Endothelial cell of umbilical vein (primary cell): ENCODE results near the gene SLC25A18. TPM values are rescaled to one million over a fixed set of nuclear protein-coding genes. Genes with fewer than 3 reads are reported as not detected.

Source experiments
- BruUV-seq: library from RNA; stranded (reverse); fragments of 400-500 nt; replicated peaks from 2 replicates; lab custom pipeline; 2021; lab: Mats Ljungman, UMichigan
- CTCF ChIA-PET: fragments of 300-600, 350-600 bp; sonication (Branson Sonifier 250); formaldehyde crosslinking; loops from one replicate; lab custom pipeline; 2021; ENCODE audit warnings: antibody characterized with exemption, inconsistent platforms; lab: Charles Lee
- POLR2A ChIA-PET: fragments of 300-600, 350-600 bp; sonication (Branson Sonifier 250); formaldehyde crosslinking; loops from one replicate; lab custom pipeline; 2021; ENCODE audit warnings: antibody characterized with exemption, inconsistent platforms; lab: Charles Lee
- DNase-seq: peaks from one replicate; pipeline ENCODE4 v3.0.0-alpha.2; 2011; ENCODE audit warnings: low read depth, low spot score
- FAIRE-seq: peaks from 2 replicates; lab custom pipeline; 2011; peaks lifted over from hg19 to GRCh38; lab: Jason Lieb, UNC
- H2AFZ ChIP-seq: 2 replicates; pipeline ENCODE4 v1.6.0; 2012; ENCODE audit warnings: low read depth, low read length, control low read depth, inconsistent platforms
- H3K27ac ChIP-seq: 2 replicates; pipeline ENCODE4 v1.5.1; 2011; ENCODE audit warnings: low read depth, mild to moderate bottlenecking, control low read depth, low read length, moderate library complexity; ENCODE audit not compliant: insufficient read depth
- H3K27me3 ChIP-seq, 2 experiments: 2 replicates each; pipeline versions ENCODE4 v1.6.0 to v1.6.1; 2011; ENCODE audit warnings: low read length in 2 of 2, mixed read lengths in 1 of 2; ENCODE audit not compliant: control insufficient read depth in 2 of 2, insufficient read depth in 2 of 2
- H3K36me3 ChIP-seq, 2 experiments: 2 replicates in 1 of 2; 3 replicates in 1 of 2; pipeline ENCODE4 v1.5.1; 2011; ENCODE audit warnings: low read length in 2 of 2, mild to moderate bottlenecking in 1 of 2, moderate library complexity in 1 of 2; ENCODE audit not compliant: control insufficient read depth in 2 of 2, insufficient read depth in 2 of 2; ENCODE audit errors: extremely low read depth in 1 of 2
- H3K4me1 ChIP-seq: 3 replicates; pipeline ENCODE4 v1.5.1; 2011; ENCODE audit warnings: mild to moderate bottlenecking, low read length; ENCODE audit not compliant: control insufficient read depth, insufficient read depth; ENCODE audit errors: extremely low read depth
- H3K4me2 ChIP-seq: 2 replicates; pipeline ENCODE4 v1.6.1; 2011; ENCODE audit warnings: low read length, control low read depth, mixed read lengths; ENCODE audit not compliant: insufficient read depth
- H3K4me3 ChIP-seq, 3 experiments: fragments of 200-600 bp in 1 of 3; sonication (generic), shearing (Covaris generic) in 1 of 3; replicated peaks in 1 of 3; 2 replicates each; pipeline ENCODE4 v1.5.1; 2011 to 2016; ENCODE audit warnings: control low read depth in 3 of 3, low read length in 3 of 3, mild to moderate bottlenecking in 2 of 3, inconsistent platforms in 1 of 3, low read depth in 1 of 3, moderate library complexity in 1 of 3; ENCODE audit not compliant: insufficient read depth in 1 of 3
- H3K79me2 ChIP-seq: 2 replicates; pipeline ENCODE4 v1.6.0; 2012; ENCODE audit warnings: low read length, inconsistent platforms; ENCODE audit not compliant: control insufficient read depth, insufficient read depth
- H3K9ac ChIP-seq: replicated peaks from 2 replicates; pipeline ENCODE3; 2011; ENCODE audit warnings: low read length, control low read depth; ENCODE audit not compliant: insufficient read depth; ENCODE audit errors: extremely low read depth
- H3K9me1 ChIP-seq: replicated peaks from 3 replicates; pipeline ENCODE4 v1.6.0; 2011; ENCODE audit warnings: mild to moderate bottlenecking, low read length; ENCODE audit not compliant: control insufficient read depth, insufficient read depth; ENCODE audit errors: extremely low read depth
- H3K9me3 ChIP-seq: replicated peaks from 2 replicates; pipeline ENCODE4 v1.5.1; 2012; ENCODE audit warnings: low read length, inconsistent platforms; ENCODE audit not compliant: control insufficient read depth, insufficient read depth
- H4K20me1 ChIP-seq: replicated peaks from 2 replicates; pipeline ENCODE3; 2011; ENCODE audit warnings: mild to moderate bottlenecking, low read length; ENCODE audit not compliant: control insufficient read depth, insufficient read depth; ENCODE audit errors: extremely low read depth
- CTCF ChIP-seq, 2 donors: IDR thresholded peaks; 1 replicate in 1 of 2; 2 replicates in 1 of 2; pipeline ENCODE4 v1.5.1; 2011; ENCODE audit warnings: low read length in 2 of 2, mild to moderate bottlenecking in 2 of 2, moderate library complexity in 2 of 2, control low read depth in 1 of 2, inconsistent platforms in 1 of 2, low read depth in 1 of 2; ENCODE audit not compliant: insufficient read depth in 1 of 2; ENCODE audit errors: extremely low read depth in 1 of 2
- FOS ChIP-seq: IDR thresholded peaks from 2 replicates; pipeline ENCODE4 v1.6.1; 2011; ENCODE audit warnings: mild to moderate bottlenecking, low read length, moderate library complexity, borderline replicate concordance; ENCODE audit not compliant: insufficient read depth
- JUN ChIP-seq: IDR thresholded peaks from 2 replicates; pipeline ENCODE4 v1.6.1; 2011; ENCODE audit warnings: borderline replicate concordance, low read depth; ENCODE audit not compliant: insufficient read length, insufficient read depth
- MYC ChIP-seq: IDR thresholded peaks from one replicate; pipeline ENCODE4 v1.6.1; 2011; ENCODE audit warnings: mild to moderate bottlenecking, low read depth, low read length
- POLR2A ChIP-seq: IDR thresholded peaks from 2 replicates; pipeline ENCODE4 v1.6.1; 2012; ENCODE audit warnings: low read depth, mild to moderate bottlenecking, control low read depth, low read length
- POLR2AphosphoS5 ChIP-seq: IDR thresholded peaks from 2 replicates; pipeline ENCODE4 v1.6.1; 2012; ENCODE audit warnings: low read depth, mild to moderate bottlenecking, control low read depth, low read length, moderate library complexity; ENCODE audit not compliant: insufficient read depth
- dilution Hi-C: fragments of 300-500 bp; cut with MboI; formaldehyde crosslinking; loops from one replicate; pipeline ENCODE4 v1.15.0; 2019; ENCODE audit warnings: low sequenced_read_pairs; ENCODE audit not compliant: extremely low pct_ligation_motif_present
- intact Hi-C: fragments of 100-400 bp; cut with micrococcal nuclease; formaldehyde crosslinking; loops from one replicate; pipeline ENCODE4 v1.10.0; 2022
- polyA plus RNA-seq, 4 experiments: library from polyadenylated mRNA; depleted of rRNA in 3 of 4; stranded (reverse) in 3 of 4; unstranded in 1 of 4; fragments of >200 nt; gene quantifications; 2 replicates each; pipeline versions ENCODE4 v1.2.1 to v1.2.3, GENCODE V29; 2011 to 2012; ENCODE audit warnings: missing spikeins in 1 of 4
- total RNA-seq: library from RNA; stranded (reverse); gene quantifications from 2 replicates; pipeline ENCODE4 v1.2.3, GENCODE V29; 2021
- TF ChIP-seq, protein P1 (sequence below): IDR thresholded peaks from 2 replicates; pipeline ENCODE4 v1.6.1; 2011; ENCODE audit not compliant: insufficient read depth, insufficient read length

SLC25A18 gene
- total and polyA plus RNA-seq, 2 donors (not counting 3 experiments of a cell fraction or from before 2014, with no cell fraction given) = not detected

GRCh38 chr22:17581631-17582030, 18.3 kb downstream of the SLC25A18 start:
- POLR2A ChIA-PET = no interaction called here
- dilution Hi-C loops = no loop called here

DNA sequence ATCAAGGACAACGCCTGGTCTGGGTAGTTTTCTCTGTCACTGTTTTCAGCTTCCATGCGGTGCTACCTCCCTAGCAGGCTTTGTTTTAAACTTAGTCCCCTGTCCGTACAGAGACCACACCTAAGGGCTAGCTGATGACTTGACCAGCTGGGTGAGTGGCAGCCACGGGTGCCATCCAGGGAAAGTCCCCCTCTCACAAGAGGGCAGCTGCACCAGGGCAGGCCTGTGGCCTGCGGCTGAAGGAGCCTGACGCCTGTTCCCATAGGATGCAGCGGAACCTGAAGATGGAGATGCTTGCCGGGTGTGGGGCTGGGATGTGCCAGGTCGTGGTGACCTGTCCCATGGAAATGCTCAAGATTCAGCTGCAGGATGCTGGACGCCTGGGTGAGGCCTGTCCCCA, 19.9 kb downstream of the SLC25A18 start:
- no peak overlapping the region for H2AFZ ChIP-seq
- dilution Hi-C loops = no loop called here
- no peak for FAIRE-seq
- POLR2A ChIA-PET = no interaction called here
- H4K20me1 ChIP-seq = no peaks in the 10 kb centered on the region
- H3K27me3 ChIP-seq = no peaks in the 10 kb centered on the region
- BruUV-seq = no TSS peak
- no peak for DNase-seq
- no peaks in the 10 kb centered on the region for H3K4me1 ChIP-seq
- no peaks in the 10 kb centered on the region for H3K36me3 ChIP-seq
- intact Hi-C loops = no loop called here
- H3K4me2 ChIP-seq = no peak overlapping the region
- H3K9me1 ChIP-seq = no peaks in the 10 kb centered on the region
- no peak overlapping the region for H3K27ac ChIP-seq
- H3K9me3 ChIP-seq = no peaks in the 10 kb centered on the region
- no peak overlapping the region for H3K4me3 ChIP-seq
- H3K9ac ChIP-seq = no peak overlapping the region
- no peak for TF ChIP-seq CTCF (IDR thresholded peaks at IDR 0.05; ENCODE audit: extremely low read depth in 1 of 2, insufficient read depth in 1 of 2, low read depth in 1 of 2, low read length in 2 of 2)
- TF ChIP-seq MYC = no peak
- TF ChIP-seq JUN = no peak
- TF ChIP-seq, protein P1, sequence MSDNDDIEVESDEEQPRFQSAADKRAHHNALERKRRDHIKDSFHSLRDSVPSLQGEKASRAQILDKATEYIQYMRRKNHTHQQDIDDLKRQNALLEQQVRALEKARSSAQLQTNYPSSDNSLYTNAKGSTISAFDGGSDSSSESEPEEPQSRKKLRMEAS = no peak
- TF ChIP-seq FOS = no peak
- TF ChIP-seq POLR2A = no peak
- TF ChIP-seq POLR2AphosphoS5 = no peak
- H3K79me2 ChIP-seq = no peaks in the 10 kb centered on the region
- CTCF ChIA-PET = no interaction called here

More at GRCh38 chr22:17581631-17582030, 18.3 kb downstream of the SLC25A18 start:
- Histone ChIP-seq H3K9ac (no peak overlapping the region), H4K20me1 (no peaks in the 10 kb centered on the region), H3K4me1 (no peaks in the 10 kb centered on the region), H3K27me3 (no peaks in the 10 kb centered on the region), H3K36me3 (no peaks in the 10 kb centered on the region), H3K9me1 (no peaks in the 10 kb centered on the region), H3K27ac (no peak overlapping the region), H3K79me2 (no peaks in the 10 kb centered on the region), H3K4me2 (no peak overlapping the region), H3K4me3 (no peak overlapping the region), H3K9me3 (no peaks in the 10 kb centered on the region), H2AFZ (no peak overlapping the region)
- FAIRE-seq = no peak
- DNase-seq = no peak
- intact Hi-C loops = no loop called here
- TF ChIP-seq POLR2A (no peak), MYC (no peak), JUN (no peak)
- CTCF ChIA-PET = no interaction called here
- BruUV-seq = no TSS peak
